Astrocyte (in vitro differentiated cells and primary cell): ENCODE measurements around the gene DIP2C. TPM values are rescaled to one million over a fixed set of nuclear protein-coding genes. Genes with fewer than 3 reads are reported as not detected.

Experiments used
- DNase-seq: peaks from one replicate; pipeline ENCODE4 v3.0.0-alpha.2; 2010; ENCODE audit warnings: low read depth
- FAIRE-seq: peaks from 2 replicates; lab custom pipeline; 2011; peaks lifted over from hg19 to GRCh38; lab: Jason Lieb, UNC
- H2AFZ ChIP-seq: 2 replicates; pipeline ENCODE4 v1.6.0; 2012; ENCODE audit warnings: low read depth, low read length, inconsistent platforms
- H3K27ac ChIP-seq: 2 replicates; pipeline ENCODE4 v1.5.1; 2011; ENCODE audit warnings: low read depth, low read length, inconsistent platforms
- H3K27me3 ChIP-seq: 2 replicates; pipeline ENCODE4 v1.6.0; 2011; ENCODE audit warnings: low read length, inconsistent platforms; ENCODE audit not compliant: insufficient read depth
- H3K36me3 ChIP-seq: 2 replicates; pipeline ENCODE4 v1.5.1; 2011; ENCODE audit warnings: low read length, inconsistent platforms; ENCODE audit not compliant: insufficient read depth
- H3K4me1 ChIP-seq: 2 replicates; pipeline ENCODE4 v1.5.1; 2011; ENCODE audit warnings: low read length, inconsistent platforms; ENCODE audit not compliant: insufficient read depth
- H3K4me2 ChIP-seq: 2 replicates; pipeline ENCODE4 v1.6.0; 2012; ENCODE audit warnings: low read length, inconsistent platforms
- H3K4me3 ChIP-seq: 2 replicates; pipeline ENCODE4 v1.5.1; 2011; ENCODE audit warnings: low read depth, mild to moderate bottlenecking, low read length, inconsistent platforms; ENCODE audit not compliant: insufficient read depth
- H3K79me2 ChIP-seq: 2 replicates; pipeline ENCODE4 v1.6.0; 2012; ENCODE audit warnings: mild to moderate bottlenecking, low read length, inconsistent platforms; ENCODE audit not compliant: insufficient read depth
- H3K9ac ChIP-seq: 2 replicates; pipeline ENCODE4 v1.6.0; 2012; ENCODE audit warnings: mild to moderate bottlenecking, low read length, inconsistent platforms
- H3K9me3 ChIP-seq: 2 replicates; pipeline ENCODE4 v1.5.1; 2012; ENCODE audit warnings: low read depth, mild to moderate bottlenecking, low read length, inconsistent platforms; ENCODE audit not compliant: insufficient read depth
- H4K20me1 ChIP-seq: 2 replicates; pipeline ENCODE4 v1.6.0; 2012; ENCODE audit warnings: low read length, inconsistent platforms; ENCODE audit not compliant: insufficient read depth
- H3K27ac Mint-ChIP-seq: one replicate; pipeline ENCODE4 v1.8.0; 2021; ENCODE audit warnings: mild to moderate bottlenecking, mixed read lengths; ENCODE audit not compliant: unreplicated experiment
- H3K27me3 Mint-ChIP-seq: one replicate; pipeline ENCODE4 v1.8.0; 2021; ENCODE audit warnings: low read depth, mixed read lengths; ENCODE audit not compliant: unreplicated experiment
- H3K36me3 Mint-ChIP-seq: one replicate; pipeline ENCODE4 v1.8.0; 2021; ENCODE audit warnings: low read depth, mixed read lengths; ENCODE audit not compliant: unreplicated experiment
- H3K4me1 Mint-ChIP-seq: one replicate; pipeline ENCODE4 v1.8.0; 2021; ENCODE audit warnings: low read depth, mixed read lengths; ENCODE audit not compliant: unreplicated experiment
- H3K4me3 Mint-ChIP-seq: one replicate; pipeline ENCODE4 v1.8.0; 2021; ENCODE audit warnings: mild to moderate bottlenecking, moderate library complexity, mixed read lengths; ENCODE audit not compliant: unreplicated experiment
- H3K9me3 Mint-ChIP-seq: one replicate; pipeline ENCODE4 v1.8.0; 2021; ENCODE audit warnings: mild to moderate bottlenecking, mixed read lengths; ENCODE audit not compliant: unreplicated experiment
- CTCF ChIP-seq: IDR thresholded peaks from 2 replicates; pipeline ENCODE4 v1.5.1; 2011; ENCODE audit warnings: low read depth, mild to moderate bottlenecking, inconsistent platforms, low read length, moderate library complexity; ENCODE audit not compliant: insufficient read depth
- EZH2 ChIP-seq: IDR thresholded peaks from 2 replicates; pipeline ENCODE4 v1.6.1; 2012; ENCODE audit warnings: mild to moderate bottlenecking, low read length, inconsistent platforms; ENCODE audit not compliant: insufficient read depth
- total RNA-seq: library from RNA; stranded (reverse); gene quantifications from 2 replicates; pipeline ENCODE4 v1.2.1, GENCODE V29; 2021

The DIP2C gene
- total RNA-seq, 1 donor from 2014 or later = 27.3 TPM

- TF ChIP-seq CTCF (no peak), EZH2 (no peak)
- no peaks in the 10 kb centered on the region for H3K9me3 Mint-ChIP-seq
- no peaks in the 10 kb centered on the region for H3K4me1 Mint-ChIP-seq
- Histone ChIP-seq H4K20me1 (peaks cover 10% of the 10 kb centered on the region), H3K9ac (no peak overlapping the region), H3K9me3 (peaks cover 3% of the 10 kb centered on the region), H3K4me2 (no peak overlapping the region), H3K4me1 (no peaks in the 10 kb centered on the region), H3K79me2 (no peaks in the 10 kb centered on the region), H2AFZ (no peak overlapping the region), H3K36me3 (peaks cover 11% of the 10 kb centered on the region), H3K27me3 (no peaks in the 10 kb centered on the region), H3K4me3 (no peak overlapping the region), H3K27ac (no peak overlapping the region)
- FAIRE-seq = no peak
- H3K4me3 Mint-ChIP-seq = no peak overlapping the region
- H3K36me3 Mint-ChIP-seq = peaks cover 30% of the 10 kb centered on the region
- H3K27me3 Mint-ChIP-seq = no peaks in the 10 kb centered on the region
- no peak overlapping the region for H3K27ac Mint-ChIP-seq
- no peak for DNase-seq
Observed at GRCh38 chr10:421170-421569, 268.3 kb downstream of the DIP2C start.

- H3K36me3 Mint-ChIP-seq = peaks cover 31% of the 10 kb centered on the region
- no peaks in the 10 kb centered on the region for H3K9me3 Mint-ChIP-seq
- H3K27me3 ChIP-seq = no peaks in the 10 kb centered on the region
- no peak overlapping the region for H3K4me3 ChIP-seq
- H3K27ac Mint-ChIP-seq = no peak overlapping the region
- H2AFZ ChIP-seq = no peak overlapping the region
- H3K27me3 Mint-ChIP-seq = no peaks in the 10 kb centered on the region
- H3K27ac ChIP-seq = no peak overlapping the region
- no peaks in the 10 kb centered on the region for H3K4me1 ChIP-seq
- H3K4me2 ChIP-seq = no peak overlapping the region
- FAIRE-seq (no peak), DNase-seq (peak; percentile 20)
- H3K79me2 ChIP-seq = no peaks in the 10 kb centered on the region
- H3K9ac ChIP-seq = no peak overlapping the region
- H3K4me1 Mint-ChIP-seq = no peaks in the 10 kb centered on the region
- H3K4me3 Mint-ChIP-seq = no peak overlapping the region
- peaks cover 13% of the 10 kb centered on the region for H3K36me3 ChIP-seq
- peaks cover 3% of the 10 kb centered on the region for H3K9me3 ChIP-seq
- TF ChIP-seq EZH2 (no peak), CTCF (no peak)
- peaks cover 10% of the 10 kb centered on the region for H4K20me1 ChIP-seq
Observed at GRCh38 chr10:420154-421121, 269.0 kb downstream of the DIP2C start.

- peaks cover 30% of the 10 kb centered on the region for H3K36me3 Mint-ChIP-seq
- H3K36me3 ChIP-seq = peaks cover 17% of the 10 kb centered on the region
- no peak overlapping the region for H3K9ac ChIP-seq
- no peaks in the 10 kb centered on the region for H3K9me3 ChIP-seq
- no peak for FAIRE-seq
- H2AFZ ChIP-seq = no peak overlapping the region
- no peaks in the 10 kb centered on the region for H3K9me3 Mint-ChIP-seq
- no peaks in the 10 kb centered on the region for H3K79me2 ChIP-seq
- no peak for DNase-seq
- TF ChIP-seq EZH2 (no peak), CTCF (no peak)
- no peak overlapping the region for H3K4me2 ChIP-seq
- no peaks in the 10 kb centered on the region for H3K4me1 Mint-ChIP-seq
- H4K20me1 ChIP-seq = peaks cover 4% of the 10 kb centered on the region
- H3K4me3 ChIP-seq = no peak overlapping the region
- H3K27me3 ChIP-seq = no peaks in the 10 kb centered on the region
- H3K27ac ChIP-seq = no peak overlapping the region
- no peak overlapping the region for H3K27ac Mint-ChIP-seq
- H3K4me3 Mint-ChIP-seq = no peak overlapping the region
- H3K27me3 Mint-ChIP-seq = no peaks in the 10 kb centered on the region
- no peaks in the 10 kb centered on the region for H3K4me1 ChIP-seq
Observed at GRCh38 chr10:418894-419293, 270.6 kb downstream of the DIP2C start.
